Ascending aorta (tissue), 2 donors: ENCODE data around the gene GOT1. TPM values are rescaled to one million over a fixed set of nuclear protein-coding genes. Genes with fewer than 3 reads are reported as not detected.

Experiments
- DNase-seq, 2 donors: peaks; one replicate each; pipeline ENCODE4 v3.0.0-alpha.2; 2019; ENCODE audit warnings: low spot score in 2 of 2
- H3K27ac ChIP-seq, 2 donors: fragments of 200-600 bp; sonication (generic); one replicate each; pipeline ENCODE4 v1.5.1; 2016 to 2017; ENCODE audit warnings: mild to moderate bottlenecking in 1 of 2
- H3K27me3 ChIP-seq: fragments of 200-600 bp; sonication (generic); one replicate; pipeline ENCODE4 v1.5.1; 2017
- H3K36me3 ChIP-seq, 2 donors: fragments of 200-600 bp; sonication (generic); one replicate each; pipeline ENCODE4 v1.5.1; 2016
- H3K4me1 ChIP-seq, 2 donors: fragments of 200-600 bp; sonication (generic); one replicate each; pipeline ENCODE4 v1.5.1; 2016 to 2017; ENCODE audit warnings: mild to moderate bottlenecking in 1 of 2
- H3K4me3 ChIP-seq, 2 donors: fragments of 200-600 bp; sonication (generic); one replicate each; pipeline ENCODE4 v1.5.1; 2016 to 2017; ENCODE audit warnings: mild to moderate bottlenecking in 1 of 2
- H3K9me3 ChIP-seq, 2 donors: fragments of 200-600 bp; sonication (generic); one replicate each; pipeline ENCODE4 v1.5.1; 2016
- intact Hi-C: fragments of 100-400 bp; cut with DNase I; formaldehyde crosslinking; loops from one replicate; pipeline ENCODE4 v1.15.1; 2023
- total RNA-seq: library from RNA; depleted of rRNA; stranded (reverse); fragments of >200 nt; gene quantifications from one replicate; pipeline ENCODE4 v1.1.0, GENCODE V29; 2016
- TF ChIP-seq, protein P1 (sequence below), 3 experiments: fragments of 200-600 bp in 2 of 3; fragments of 450-650 bp in 1 of 3; sonication (generic) in 2 of 3; IDR thresholded peaks; one replicate each; pipeline ENCODE4 v1.5.1; 2016 to 2019; ENCODE audit warnings: antibody characterized with exemption in 3 of 3, mild to moderate bottlenecking in 1 of 3, moderate library complexity in 1 of 3

GOT1 gene
- total RNA-seq, 1 donor from 2014 or later, result 4.4 TPM

DNA sequence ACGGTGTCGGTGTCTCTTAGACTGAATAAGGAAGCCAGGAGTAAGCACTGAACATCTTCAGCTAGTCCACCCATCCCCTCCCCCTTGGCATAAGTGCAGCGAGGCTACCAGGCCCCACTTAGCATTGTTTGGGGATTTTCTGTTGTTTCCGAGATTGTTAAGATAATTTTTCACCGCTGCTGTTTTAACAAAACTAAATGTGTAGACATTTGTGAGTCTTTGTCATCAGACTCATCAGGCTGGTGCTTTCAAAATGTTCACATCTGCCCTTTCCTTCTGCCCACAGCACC is 21.0 kb upstream of the GOT1 start:
- Histone ChIP-seq H3K27ac (no peak overlapping the region), H3K4me1 (no peaks in the 10 kb centered on the region), H3K27me3 (no peaks in the 10 kb centered on the region), H3K36me3 (no peaks in the 10 kb centered on the region), H3K4me3 (no peak overlapping the region), H3K9me3 (no peaks in the 10 kb centered on the region)
- TF ChIP-seq, protein P1, sequence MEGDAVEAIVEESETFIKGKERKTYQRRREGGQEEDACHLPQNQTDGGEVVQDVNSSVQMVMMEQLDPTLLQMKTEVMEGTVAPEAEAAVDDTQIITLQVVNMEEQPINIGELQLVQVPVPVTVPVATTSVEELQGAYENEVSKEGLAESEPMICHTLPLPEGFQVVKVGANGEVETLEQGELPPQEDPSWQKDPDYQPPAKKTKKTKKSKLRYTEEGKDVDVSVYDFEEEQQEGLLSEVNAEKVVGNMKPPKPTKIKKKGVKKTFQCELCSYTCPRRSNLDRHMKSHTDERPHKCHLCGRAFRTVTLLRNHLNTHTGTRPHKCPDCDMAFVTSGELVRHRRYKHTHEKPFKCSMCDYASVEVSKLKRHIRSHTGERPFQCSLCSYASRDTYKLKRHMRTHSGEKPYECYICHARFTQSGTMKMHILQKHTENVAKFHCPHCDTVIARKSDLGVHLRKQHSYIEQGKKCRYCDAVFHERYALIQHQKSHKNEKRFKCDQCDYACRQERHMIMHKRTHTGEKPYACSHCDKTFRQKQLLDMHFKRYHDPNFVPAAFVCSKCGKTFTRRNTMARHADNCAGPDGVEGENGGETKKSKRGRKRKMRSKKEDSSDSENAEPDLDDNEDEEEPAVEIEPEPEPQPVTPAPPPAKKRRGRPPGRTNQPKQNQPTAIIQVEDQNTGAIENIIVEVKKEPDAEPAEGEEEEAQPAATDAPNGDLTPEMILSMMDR (IDR thresholded peaks at IDR 0.05), result no peak
- intact Hi-C loops, result no loop called here
- no peak for DNase-seq

DNA sequence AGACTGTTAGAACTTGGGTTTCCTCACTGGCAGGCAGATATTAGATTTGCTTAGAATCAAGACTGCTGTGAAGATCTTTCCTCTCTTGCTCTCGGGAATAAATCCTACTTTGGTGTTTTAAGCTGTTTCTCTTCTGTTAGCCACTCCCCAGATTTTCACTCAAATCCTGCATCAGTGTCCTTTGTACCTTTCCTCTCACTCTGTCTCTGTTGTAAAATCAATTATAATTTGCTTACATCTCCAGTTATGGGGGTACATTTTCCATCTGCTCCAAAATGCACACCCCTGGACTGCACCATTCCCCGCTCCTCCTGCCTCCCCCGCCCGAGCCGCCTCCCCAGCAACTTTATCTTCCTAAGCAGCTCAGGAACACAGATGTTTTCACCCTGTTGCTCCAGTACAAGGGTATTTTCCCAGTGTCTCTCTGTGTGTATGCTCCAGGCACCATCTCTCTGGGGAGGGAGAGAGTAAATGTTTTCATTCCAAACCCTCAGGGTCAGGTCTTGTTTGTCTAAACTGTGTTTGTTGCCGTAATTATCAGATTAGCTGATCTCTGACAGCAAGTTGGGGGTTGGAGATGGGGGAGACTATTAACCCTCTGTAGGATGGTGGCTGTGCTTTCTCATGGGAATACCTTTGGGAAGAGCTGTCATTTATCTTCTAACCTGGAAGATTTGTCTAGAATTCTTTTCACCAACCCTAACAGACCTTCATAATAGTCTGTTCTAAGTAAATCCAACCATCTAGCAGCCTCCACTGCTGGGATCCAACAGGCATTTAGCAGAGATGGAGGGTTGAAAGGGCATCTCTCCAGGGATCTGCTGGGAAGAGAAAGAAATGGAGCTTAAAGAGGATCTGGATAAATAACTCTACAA is 20.4 kb upstream of the GOT1 start:
- Histone ChIP-seq H3K27me3 (no peaks in the 10 kb centered on the region), H3K27ac (no peak overlapping the region), H3K9me3 (no peaks in the 10 kb centered on the region), H3K4me3 (no peak overlapping the region), H3K36me3 (no peaks in the 10 kb centered on the region), H3K4me1 (no peaks in the 10 kb centered on the region)
- intact Hi-C loops, result no loop called here
- no peak for DNase-seq
- TF ChIP-seq, protein P1 (IDR thresholded peaks at IDR 0.05), result no peak

DNA sequence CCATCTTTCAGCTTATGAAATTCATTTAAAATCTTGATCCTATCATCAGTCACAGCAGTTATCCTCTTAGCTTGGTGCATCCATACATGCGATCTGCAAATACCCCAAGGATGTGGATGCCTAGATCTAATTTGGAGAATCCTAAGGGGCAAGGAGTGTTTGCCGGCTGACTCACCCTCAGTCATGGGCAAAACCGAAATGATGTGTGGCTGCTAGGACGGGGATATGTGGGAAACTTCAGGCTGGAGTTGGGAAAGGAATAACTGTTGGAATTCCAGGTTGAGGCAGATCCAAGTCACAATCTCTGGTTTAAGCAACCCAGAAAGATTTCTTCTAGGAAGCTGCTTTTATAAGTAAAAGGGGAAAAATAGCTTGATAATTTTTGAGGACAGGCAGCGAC is 19.7 kb upstream of the GOT1 start:
- TF ChIP-seq, protein P1 (IDR thresholded peaks at IDR 0.05), result no peak
- Histone ChIP-seq H3K4me3 (no peak overlapping the region), H3K4me1 (no peaks in the 10 kb centered on the region), H3K9me3 (no peaks in the 10 kb centered on the region), H3K27ac (no peak overlapping the region), H3K27me3 (no peaks in the 10 kb centered on the region), H3K36me3 (no peaks in the 10 kb centered on the region)
- intact Hi-C loops, result no loop called here
- DNase-seq, result no peak

DNA sequence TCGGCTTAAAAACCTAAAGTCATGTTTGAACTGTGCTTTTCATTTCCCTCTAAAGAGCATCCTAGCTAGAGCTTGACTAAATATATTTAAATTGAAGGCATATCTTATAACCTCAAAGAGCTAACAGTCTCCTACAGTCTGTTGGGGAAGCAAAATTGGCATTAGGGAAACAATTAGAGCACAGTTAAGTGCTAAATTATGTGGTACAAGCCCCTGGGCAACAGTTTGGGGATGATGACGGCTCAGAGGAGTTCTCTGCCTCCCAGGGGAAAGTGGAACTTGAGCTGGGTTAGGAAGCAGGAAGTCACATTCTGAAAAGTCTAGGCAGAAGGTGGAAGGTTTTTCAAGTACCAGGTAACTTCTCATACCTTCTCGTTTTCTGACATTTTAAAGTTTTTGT is 18.6 kb upstream of the GOT1 start:
- H3K4me3 ChIP-seq, result no peak overlapping the region
- no peaks in the 10 kb centered on the region for H3K9me3 ChIP-seq
- no peaks in the 10 kb centered on the region for H3K36me3 ChIP-seq
- H3K4me1 ChIP-seq, result no peaks in the 10 kb centered on the region
- intact Hi-C loops, result no loop called here
- H3K27me3 ChIP-seq, result no peaks in the 10 kb centered on the region
- H3K27ac ChIP-seq, result no peak overlapping the region
- TF ChIP-seq, protein P1 (IDR thresholded peaks at IDR 0.05), result no peak
- DNase-seq, result no peak

DNA sequence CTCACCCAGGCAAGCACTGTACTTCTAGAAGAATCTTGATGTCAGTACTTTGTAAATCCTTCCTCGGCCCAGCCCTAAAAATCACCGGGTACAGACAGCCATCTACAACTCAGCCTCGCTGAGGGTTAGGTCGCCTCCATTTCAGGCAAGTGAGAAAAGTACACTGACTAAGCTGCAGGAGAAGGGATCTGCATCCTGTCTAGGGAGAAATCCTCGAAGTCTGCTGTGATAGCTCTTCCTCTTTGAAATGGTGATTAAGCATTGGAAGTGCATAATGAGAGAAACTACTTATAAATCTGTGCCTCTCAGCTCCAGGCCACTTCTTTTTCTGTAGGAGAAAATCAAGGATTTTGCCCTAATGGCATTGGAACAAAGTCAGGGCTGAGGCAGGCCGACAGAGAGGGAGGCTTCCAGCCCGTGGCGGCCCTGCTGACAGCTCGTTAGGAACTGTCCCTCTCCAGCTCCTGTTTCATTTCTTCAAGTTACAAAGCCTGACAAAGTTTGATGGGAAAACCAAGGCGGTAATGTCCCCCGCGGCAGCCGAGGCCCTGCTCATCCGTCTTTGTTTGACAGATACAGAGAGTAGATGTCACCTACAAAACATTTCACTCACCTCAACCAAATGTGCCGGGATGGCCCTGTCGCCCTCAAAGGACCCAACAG is 14.1 kb upstream of the GOT1 start:
- no peaks in the 10 kb centered on the region for H3K4me1 ChIP-seq
- no peaks in the 10 kb centered on the region for H3K9me3 ChIP-seq
- no peaks in the 10 kb centered on the region for H3K27me3 ChIP-seq
- DNase-seq, result no peak
- H3K4me3 ChIP-seq, result no peak overlapping the region
- no peaks in the 10 kb centered on the region for H3K36me3 ChIP-seq
- H3K27ac ChIP-seq, result no peak overlapping the region
- TF ChIP-seq, protein P1 (IDR thresholded peaks at IDR 0.05), result no peak
- intact Hi-C loops, result no loop called here
